ENCODE data around the gene RASSF4.

Gene RASSF4

DNA sequence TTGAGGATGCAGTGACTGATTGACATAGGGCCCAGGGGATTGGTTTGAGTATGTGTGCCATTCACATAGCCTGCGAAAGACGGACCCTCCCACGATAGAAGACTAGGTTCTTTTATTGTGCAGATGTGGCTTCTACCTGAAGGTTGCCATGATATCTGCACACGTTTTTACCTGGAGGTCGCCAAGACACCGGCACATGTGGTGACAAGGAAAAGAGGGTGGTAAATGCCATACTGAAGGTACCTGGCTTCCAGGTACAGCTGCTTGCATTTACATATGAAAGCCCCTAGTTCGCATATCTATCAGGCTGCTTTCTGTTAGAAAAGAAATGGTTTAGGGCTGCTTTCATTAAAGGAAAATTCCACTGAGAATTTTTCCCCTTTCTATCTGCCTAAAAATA is 84.7 kb downstream of the RASSF4 start:
- Histone ChIP-seq H3K9ac (ENCODE audit: low read depth, low read length) (no peak overlapping the region), H3K27ac (ENCODE audit: low read length) (no peak overlapping the region), H3K79me2 (ENCODE audit: insufficient read depth, low read length) (no peaks in the 10 kb centered on the region), H3K4me1 (ENCODE audit: insufficient read depth, low read length) (no peaks in the 10 kb centered on the region), H2AFZ (ENCODE audit: low read depth, low read length) (no peak overlapping the region), H3K4me2 (ENCODE audit: insufficient read depth, low read length) (no peak overlapping the region), H3K9me3 (ENCODE audit: insufficient read depth, low read length, severe bottlenecking) (no peaks in the 10 kb centered on the region), H3K27me3 (ENCODE audit: insufficient read depth, low read length, poor library complexity) (peaks cover 3% of the 10 kb centered on the region), H3K36me3 (ENCODE audit: insufficient read depth, low read length) (no peaks in the 10 kb centered on the region), H4K20me1 (ENCODE audit: insufficient read depth, low read length) (no peaks in the 10 kb centered on the region), H3K4me3 (ENCODE audit: low read depth in 1 of 2, low read length in 2 of 2) (no peak overlapping the region)
- TF ChIP-seq, protein P1, sequence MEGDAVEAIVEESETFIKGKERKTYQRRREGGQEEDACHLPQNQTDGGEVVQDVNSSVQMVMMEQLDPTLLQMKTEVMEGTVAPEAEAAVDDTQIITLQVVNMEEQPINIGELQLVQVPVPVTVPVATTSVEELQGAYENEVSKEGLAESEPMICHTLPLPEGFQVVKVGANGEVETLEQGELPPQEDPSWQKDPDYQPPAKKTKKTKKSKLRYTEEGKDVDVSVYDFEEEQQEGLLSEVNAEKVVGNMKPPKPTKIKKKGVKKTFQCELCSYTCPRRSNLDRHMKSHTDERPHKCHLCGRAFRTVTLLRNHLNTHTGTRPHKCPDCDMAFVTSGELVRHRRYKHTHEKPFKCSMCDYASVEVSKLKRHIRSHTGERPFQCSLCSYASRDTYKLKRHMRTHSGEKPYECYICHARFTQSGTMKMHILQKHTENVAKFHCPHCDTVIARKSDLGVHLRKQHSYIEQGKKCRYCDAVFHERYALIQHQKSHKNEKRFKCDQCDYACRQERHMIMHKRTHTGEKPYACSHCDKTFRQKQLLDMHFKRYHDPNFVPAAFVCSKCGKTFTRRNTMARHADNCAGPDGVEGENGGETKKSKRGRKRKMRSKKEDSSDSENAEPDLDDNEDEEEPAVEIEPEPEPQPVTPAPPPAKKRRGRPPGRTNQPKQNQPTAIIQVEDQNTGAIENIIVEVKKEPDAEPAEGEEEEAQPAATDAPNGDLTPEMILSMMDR (IDR thresholded peaks at IDR 0.05; ENCODE audit: borderline replicate concordance, extremely low read depth, low read length, poor library complexity, severe bottlenecking), result no peak
- no peak for TF ChIP-seq EZH2 (IDR thresholded peaks at IDR 0.05; ENCODE audit: borderline replicate concordance, low read depth, low read length, severe bottlenecking)
- ATAC-seq (ENCODE audit: insufficient read depth, low read depth) (no peak), DNase-seq (no peak)

All from DND-41 (cell line).